Right lobe of liver (tissue), 6 donors: ENCODE measurements around the gene CFAP90. TPM values are rescaled to one million over a fixed set of nuclear protein-coding genes. Genes with fewer than 3 reads are reported as not detected.

Experiments used
- ATAC-seq, 4 donors: fragments of 200-7000 bp; cut with Tn5 transposase; one replicate each; pipeline ENCODE4 v1.9.1; 2020; ENCODE audit warnings: mild to moderate bottlenecking in 4 of 4, moderate library complexity in 4 of 4
- DNase-seq, 3 donors: peaks; one replicate each; pipeline ENCODE4 v3.0.0-alpha.2; 2020
- H3K27ac ChIP-seq, 3 donors: fragments of 200-600 bp; one replicate each; pipeline ENCODE4 v1.8.0; 2022
- H3K27me3 ChIP-seq, 2 donors: fragments of 200-600 bp; one replicate each; pipeline ENCODE4 v1.8.0; 2022
- H3K36me3 ChIP-seq, 4 donors: fragments of 200-600 bp; sonication (generic) in 1 of 4; one replicate each; pipeline versions ENCODE4 v1.5.1 to v1.8.0; 2017 to 2022; ENCODE audit warnings: control low read depth in 1 of 4
- H3K4me1 ChIP-seq, 4 donors: fragments of 200-600 bp; sonication (generic) in 1 of 4; one replicate each; pipeline versions ENCODE4 v1.5.1 to v1.8.0; 2017 to 2022; ENCODE audit warnings: control low read depth in 1 of 4
- H3K4me3 ChIP-seq, 3 donors: fragments of 200-600 bp; one replicate each; pipeline ENCODE4 v1.8.0; 2022
- H3K9me3 ChIP-seq, 4 donors: fragments of 200-600 bp; sonication (generic) in 1 of 4; one replicate each; pipeline versions ENCODE4 v1.5.1 to v1.8.0; 2017 to 2022; ENCODE audit warnings: control low read depth in 1 of 4
- CTCF ChIP-seq, 4 donors: fragments of 200-600 bp in 3 of 4; fragments of 450-650 bp in 1 of 4; IDR thresholded peaks; one replicate each; pipeline versions ENCODE4 v1.5.1 to v1.8.0; 2016 to 2022; ENCODE audit warnings: antibody characterized with exemption in 4 of 4, mild to moderate bottlenecking in 2 of 4
- POLR2A ChIP-seq: fragments of 450-650 bp; IDR thresholded peaks from one replicate; pipeline ENCODE4 v1.6.1; 2017; ENCODE audit warnings: antibody characterized with exemption, mild to moderate bottlenecking
- WGBS: methylation state at CpG from one replicate; pipeline ENCODE4 v1.1.6; 2018; ENCODE audit warnings: low coverage, low lambda C conversion rate; ENCODE audit not compliant: insufficient coverage; ENCODE audit errors: missing lambda C conversion rate; 5-methylcytosine and 5-hydroxymethylcytosine counted together
- intact Hi-C, 2 donors: fragments of 100-400 bp; cut with DNase I; formaldehyde crosslinking; loops; one replicate each; pipeline versions ENCODE4 v1.11.2 to v1.14.1; 2022
- total RNA-seq, 6 experiments: library from RNA; depleted of rRNA in 2 of 6; stranded (reverse); fragments of >200 nt in 2 of 6; fragmentation: NEBNext Ultra II Directional in 3 of 6; extraction: Animal tissue kit (Norgen Biotek cat#: 25700) in 3 of 6; gene quantifications; one replicate each; pipeline versions ENCODE4 v1.1.0 to v1.2.4, GENCODE V29; 2016 to 2023
- donor health status: DM: no; HTN: yes; CAD: no.
- donor health status: DM: no; HTN: no; CAD: no.
- donor health status: DM: no; HTN: no; CAD: no.
- donor health status: DM: no; HTN: yes; CAD: no.
- donor health status: DM: no; HTN: yes; CAD: no.

Gene CFAP90
- total RNA-seq, 6 experiments from 2014 or later, result 0.10 to 0.64 (median 0.41) TPM; not detected in 2

- Histone ChIP-seq H3K9me3 (no peaks in the 10 kb centered on the region), H3K4me1 (no peaks in the 10 kb centered on the region), H3K27ac (no peak overlapping the region), H3K4me3 (no peak overlapping the region), H3K36me3 (peaks cover 0 to 78% (median 31%) of the 10 kb centered on the region in 4 donors), H3K27me3 (no peaks in the 10 kb centered on the region)
- ATAC-seq (no peak), DNase-seq (no peak)
- 97% methylated on average over 9 of the region's 9 CpGs for WGBS
- TF ChIP-seq POLR2A (no peak), CTCF (IDR thresholded peaks at IDR 0.05) (no peak)
- intact Hi-C loops, result no loop called here
These were observed 38.0 kb upstream of the CFAP90 start for GRCh38 chr5:7888901-7889300.

GRCh38 chr5:7886849-7887475 is 36.0 kb upstream of the CFAP90 start:
- WGBS, result 57% methylated on average over 7 of the region's 7 CpGs
- Histone ChIP-seq H3K27me3 (no peaks in the 10 kb centered on the region), H3K4me3 (no peak overlapping the region), H3K27ac (no peak overlapping the region), H3K36me3 (peaks cover 0 to 76% (median 25%) of the 10 kb centered on the region in 4 donors), H3K4me1 (no peaks in the 10 kb centered on the region), H3K9me3 (no peaks in the 10 kb centered on the region)
- ATAC-seq (peak; percentile 40 to 89 (median 68)), DNase-seq (no peak)
- no peak for TF ChIP-seq POLR2A
- TF ChIP-seq CTCF (IDR thresholded peaks at IDR 0.05), result peak; percentile 47 to 64 (median 64)
- intact Hi-C loops, result no loop called here

- WGBS, result 84% methylated on average over 5 of the region's 5 CpGs
- peak in 1 of 4 donors; percentile 46 for ATAC-seq
- H3K4me1 ChIP-seq, result peaks cover 0 to 3% (median 1%) of the 10 kb centered on the region in 4 donors
- DNase-seq, result no peak
- H3K36me3 ChIP-seq, result peaks cover 0 to 64% (median 18%) of the 10 kb centered on the region in 4 donors
- TF ChIP-seq CTCF (IDR thresholded peaks at IDR 0.05) (no peak), POLR2A (no peak)
- no peaks in the 10 kb centered on the region for H3K9me3 ChIP-seq
- H3K4me3 ChIP-seq, result no peak overlapping the region
- H3K27me3 ChIP-seq, result no peaks in the 10 kb centered on the region
- intact Hi-C loops, result no loop called here
- no peak overlapping the region for H3K27ac ChIP-seq
These were observed 33.7 kb upstream of the CFAP90 start for GRCh38 chr5:7884491-7885267.

- Histone ChIP-seq H3K4me1 (peaks cover 0 to 17% (median 8%) of the 10 kb centered on the region in 4 donors), H3K27ac (no peak overlapping the region), H3K4me3 (no peak overlapping the region), H3K36me3 (peaks cover 0 to 47% (median 14%) of the 10 kb centered on the region in 4 donors), H3K9me3 (no peaks in the 10 kb centered on the region), H3K27me3 (no peaks in the 10 kb centered on the region)
- intact Hi-C loops, result no loop called here
- TF ChIP-seq CTCF (IDR thresholded peaks at IDR 0.05), result no peak
- no peak for TF ChIP-seq POLR2A
- no peak for ATAC-seq
- WGBS, result 66% methylated on average over 4 of the region's 4 CpGs
- no peak for DNase-seq
These were observed 32.0 kb upstream of the CFAP90 start for GRCh38 chr5:7882926-7883325.
